ENCODE measurements around the gene TTC34. TPM values are rescaled to one million over a fixed set of nuclear protein-coding genes. Genes with fewer than 3 reads are reported as not detected.

TTC34 gene
- total and polyA plus RNA-seq, 2 of the 4 experiments (the other 2 are of a cell fraction): under 0.01 to 0.09 TPM

- ATAC-seq (ENCODE audit: low read depth) (no peak), DNase-seq (no peak)
- no peaks in the 10 kb centered on the region for H3K36me3 ChIP-seq (ENCODE audit: control insufficient read depth, insufficient read depth, low read length)
- 82% methylated on average over 5 of the region's 28 CpGs; no CpG with 5 or more reads in 1 of the 2 experiments for WGBS, 2 experiments (ENCODE audit: extremely low coverage in 2 of 2, insufficient read length in 1 of 2)
- in situ Hi-C loops (cut with MboI; ENCODE audit: low sequenced_read_pairs) (no loop called here), intact Hi-C loops (cut with micrococcal nuclease) (no loop called here), dilution Hi-C loops (cut with HindIII; ENCODE audit: low sequenced_read_pairs, unreplicated experiment) (no loop called here)
- H3K4me2 ChIP-seq (ENCODE audit: low read depth, low read length): no peak overlapping the region
- no peak overlapping the region for H2BK15ac ChIP-seq (ENCODE audit: low read depth, low read length)
- no peak overlapping the region for H2BK20ac ChIP-seq (ENCODE audit: low read depth, low read length)
- no peak overlapping the region for H3K9ac ChIP-seq (ENCODE audit: low read depth, low read length)
- no peaks in the 10 kb centered on the region for H3K79me1 ChIP-seq (ENCODE audit: low read depth in 1 of 2, low read length in 2 of 2)
- no peak overlapping the region for H2AK5ac ChIP-seq (ENCODE audit: low read depth, low read length)
- 0 out of 2 replicates have a peak, but pooled peaks cover 2% of the 10 kb centered on the region for H3K9me3 ChIP-seq (ENCODE audit: control insufficient read depth, insufficient read depth, low read length)
- H4K5ac ChIP-seq (ENCODE audit: low read depth, low read length): no peak overlapping the region
- no TSS peak for BruUV-seq (replicated peaks)
- TF ChIP-seq CHD1 (IDR thresholded peaks at IDR 0.05; ENCODE audit: low read depth, low read length) (no peak), MAZ (IDR thresholded peaks at IDR 0.05; ENCODE audit: borderline replicate concordance, low read depth, low read length) (no peak), CTCF (conservative IDR thresholded peaks at IDR 0.05; ENCODE audit: low read depth, low read length) (no peak), MAFK (IDR thresholded peaks at IDR 0.05; ENCODE audit: low read depth, low read length) (no peak), USF2 (IDR thresholded peaks at IDR 0.05; ENCODE audit: low read depth, low read length) (no peak), BHLHE40 (IDR thresholded peaks at IDR 0.05; ENCODE audit: low read depth, low read length) (no peak), POLR2A (IDR thresholded peaks at IDR 0.05; ENCODE audit: low read depth, low read length) (no peak), RCOR1 (IDR thresholded peaks at IDR 0.05; ENCODE audit: insufficient replicate concordance, low read length) (no peak), RAD21 (IDR thresholded peaks at IDR 0.05; ENCODE audit: low read length) (no peak), RFX5 (IDR thresholded peaks at IDR 0.05; ENCODE audit: low read depth, low read length) (no peak), CEBPB (IDR thresholded peaks at IDR 0.05; ENCODE audit: low read depth, low read length) (no peak), SMC3 (IDR thresholded peaks at IDR 0.05; ENCODE audit: low read depth, low read length) (no peak), FOS (IDR thresholded peaks at IDR 0.05; ENCODE audit: low read depth, low read length) (no peak), ELK1 (IDR thresholded peaks at IDR 0.05; ENCODE audit: borderline replicate concordance, low read depth, low read length) (no peak), MXI1 (IDR thresholded peaks at IDR 0.05; ENCODE audit: borderline replicate concordance, low read depth, low read length) (no peak)
- H4K8ac ChIP-seq (ENCODE audit: low read depth in 2 of 2, low read length in 2 of 2): no peak overlapping the region
- no peaks in the 10 kb centered on the region; the same call in 1 of the 2 replicates for H3K27me3 ChIP-seq (ENCODE audit: control insufficient read depth, insufficient read depth, low read length)
- H3K4ac ChIP-seq (ENCODE audit: low read depth, low read length): no peak overlapping the region
- no peaks in the 10 kb centered on the region for H4K20me1 ChIP-seq (ENCODE audit: insufficient read depth, low read length)
- no peak overlapping the region for H4K91ac ChIP-seq (ENCODE audit: insufficient read depth, low read depth, low read length)
- no peak overlapping the region for H3K4me3 ChIP-seq (ENCODE audit: insufficient read depth, low read depth, low read length)
- CTCF ChIA-PET: no interaction called here
- POLR2A ChIA-PET (ENCODE audit: unreplicated experiment): no interaction called here
- H3K27ac ChIP-seq (ENCODE audit: insufficient read depth, low read length): no peak overlapping the region
- no peak overlapping the region for H2BK5ac ChIP-seq (ENCODE audit: low read depth, low read length, poor library complexity, severe bottlenecking)
- no peak overlapping the region for H2AK9ac ChIP-seq (replicated peaks; ENCODE audit: low read depth, low read length, poor library complexity)
- H3K56ac ChIP-seq (ENCODE audit: extremely low read depth, insufficient read depth, low read length): no peak overlapping the region
- no peak overlapping the region for H3K14ac ChIP-seq (replicated peaks; ENCODE audit: low read depth, low read length)
- H3K9me1 ChIP-seq (ENCODE audit: insufficient read depth, low read length): no peaks in the 10 kb centered on the region
- no peak overlapping the region for H3K23ac ChIP-seq (ENCODE audit: low read depth, low read length)
- no peak overlapping the region for H2AFZ ChIP-seq (replicated peaks; ENCODE audit: low read length, poor library complexity)
- no peaks in the 10 kb centered on the region; the same call in 1 of the 2 replicates for H3K4me1 ChIP-seq (ENCODE audit: control insufficient read depth, insufficient read depth, low read length)
- no peak overlapping the region for H3K18ac ChIP-seq (ENCODE audit: low read depth, low read length)
- no peak overlapping the region for H2BK120ac ChIP-seq (ENCODE audit: low read depth, low read length)
Measured at GRCh38 chr1:2596530-2597333, 204.8 kb downstream of the TTC34 start.
